ENCODE measurements around the gene SLC25A28. TPM values are rescaled to one million over a fixed set of nuclear protein-coding genes. Genes with fewer than 3 reads are reported as not detected.

Gene SLC25A28
- total and polyA plus RNA-seq, 8 donors, result 32.5 to 55.8 (median 49.3) TPM

DNA sequence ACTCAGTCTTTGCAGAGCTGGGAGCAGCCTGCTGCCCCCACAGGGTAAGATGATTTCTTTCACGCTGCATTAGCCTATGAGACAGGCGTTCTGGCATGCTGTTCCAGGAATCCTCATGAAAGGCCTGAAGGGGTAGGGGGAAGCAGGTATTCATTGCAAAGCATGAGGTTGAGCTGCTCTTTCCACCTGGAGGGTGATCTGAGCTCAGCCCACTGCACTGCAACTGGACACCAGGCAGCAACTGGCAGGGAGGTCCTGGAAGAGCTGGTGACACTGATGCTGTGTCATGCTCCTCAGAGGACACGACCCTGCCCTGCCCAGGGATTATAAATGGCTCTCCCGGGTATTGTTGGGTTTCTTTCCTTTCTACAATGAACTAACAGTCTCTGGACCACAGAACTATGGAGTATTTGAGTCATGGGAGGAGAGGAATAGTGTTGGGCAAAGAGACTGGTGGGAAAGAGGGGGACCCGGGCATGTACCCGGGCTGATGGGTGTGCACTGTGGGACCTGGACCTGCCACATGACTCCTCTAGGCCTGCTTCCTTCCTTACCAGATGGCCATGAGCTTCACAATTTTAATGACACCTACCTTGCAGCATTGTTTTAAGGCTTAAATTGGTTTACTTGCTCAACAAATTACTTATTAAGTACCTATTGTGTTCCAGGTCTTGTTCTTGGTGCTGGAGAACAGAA is 24.3 kb downstream of the SLC25A28 start:
- ATAC-seq (no peak), DNase-seq (no peak)
- H3K27ac ChIP-seq, result no peak overlapping the region
- H3K4me3 ChIP-seq, result no peak overlapping the region
- no peaks in the 10 kb centered on the region for H3K36me3 ChIP-seq
- TF ChIP-seq, protein P1, sequence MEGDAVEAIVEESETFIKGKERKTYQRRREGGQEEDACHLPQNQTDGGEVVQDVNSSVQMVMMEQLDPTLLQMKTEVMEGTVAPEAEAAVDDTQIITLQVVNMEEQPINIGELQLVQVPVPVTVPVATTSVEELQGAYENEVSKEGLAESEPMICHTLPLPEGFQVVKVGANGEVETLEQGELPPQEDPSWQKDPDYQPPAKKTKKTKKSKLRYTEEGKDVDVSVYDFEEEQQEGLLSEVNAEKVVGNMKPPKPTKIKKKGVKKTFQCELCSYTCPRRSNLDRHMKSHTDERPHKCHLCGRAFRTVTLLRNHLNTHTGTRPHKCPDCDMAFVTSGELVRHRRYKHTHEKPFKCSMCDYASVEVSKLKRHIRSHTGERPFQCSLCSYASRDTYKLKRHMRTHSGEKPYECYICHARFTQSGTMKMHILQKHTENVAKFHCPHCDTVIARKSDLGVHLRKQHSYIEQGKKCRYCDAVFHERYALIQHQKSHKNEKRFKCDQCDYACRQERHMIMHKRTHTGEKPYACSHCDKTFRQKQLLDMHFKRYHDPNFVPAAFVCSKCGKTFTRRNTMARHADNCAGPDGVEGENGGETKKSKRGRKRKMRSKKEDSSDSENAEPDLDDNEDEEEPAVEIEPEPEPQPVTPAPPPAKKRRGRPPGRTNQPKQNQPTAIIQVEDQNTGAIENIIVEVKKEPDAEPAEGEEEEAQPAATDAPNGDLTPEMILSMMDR (IDR thresholded peaks at IDR 0.05), result no peak
- no peaks in the 10 kb centered on the region for H3K9me3 ChIP-seq
- no peaks in the 10 kb centered on the region for H3K4me1 ChIP-seq
- H3K27me3 ChIP-seq, result no peaks in the 10 kb centered on the region
- intact Hi-C loops (cut with DNase I), result no loop called here

DNA sequence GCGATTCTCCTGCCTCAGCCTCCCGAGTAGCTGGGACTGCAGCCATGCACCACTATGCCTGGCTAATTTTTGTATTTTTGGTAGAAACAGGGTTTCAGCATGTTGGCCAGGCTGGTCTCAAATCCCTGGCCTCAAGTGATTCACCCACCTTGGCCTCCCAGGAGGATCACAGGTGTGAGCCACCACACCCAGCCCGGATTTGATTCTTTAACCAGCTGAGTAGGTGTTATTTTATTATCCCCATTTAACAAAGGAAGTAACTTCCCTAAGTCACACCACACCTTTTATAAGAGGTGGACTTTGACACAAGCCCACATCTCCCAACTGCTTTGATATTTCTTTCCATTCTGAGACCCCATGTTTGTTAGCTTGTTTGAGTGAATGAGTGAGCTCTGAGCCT is 25.0 kb downstream of the SLC25A28 start:
- no peak overlapping the region for H3K27ac ChIP-seq
- no peak overlapping the region for H3K4me3 ChIP-seq
- TF ChIP-seq, protein P1 (IDR thresholded peaks at IDR 0.05), result no peak
- no peaks in the 10 kb centered on the region for H3K9me3 ChIP-seq
- no peak for DNase-seq
- intact Hi-C loops (cut with DNase I), result no loop called here
- H3K4me1 ChIP-seq, result no peaks in the 10 kb centered on the region
- ATAC-seq, result no peak
- no peaks in the 10 kb centered on the region for H3K27me3 ChIP-seq
- no peaks in the 10 kb centered on the region for H3K36me3 ChIP-seq

DNA sequence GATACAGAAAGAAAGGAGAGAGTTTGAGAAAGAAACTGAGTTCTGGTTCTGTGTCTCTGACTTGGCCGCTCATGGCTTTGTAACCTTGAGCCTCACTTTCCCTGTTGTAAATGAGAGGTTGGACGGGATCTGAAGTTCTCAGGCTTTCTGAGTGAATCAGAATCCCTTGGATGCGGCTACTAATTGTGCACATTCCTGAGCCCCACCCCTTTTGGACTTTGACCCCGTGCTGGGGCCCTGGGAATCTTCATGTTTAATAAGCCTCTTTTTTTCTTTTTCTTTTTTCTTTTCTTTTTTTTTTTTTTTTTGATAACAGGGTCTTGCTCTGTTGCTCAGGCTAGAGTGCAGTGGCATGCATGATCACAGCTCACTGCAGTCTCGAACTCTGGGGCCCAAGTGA is 26.9 kb downstream of the SLC25A28 start:
- no peak for ATAC-seq
- TF ChIP-seq, protein P1 (IDR thresholded peaks at IDR 0.05), result no peak
- Histone ChIP-seq H3K9me3 (no peaks in the 10 kb centered on the region), H3K27ac (no peak overlapping the region), H3K4me3 (no peak overlapping the region), H3K27me3 (no peaks in the 10 kb centered on the region), H3K4me1 (no peaks in the 10 kb centered on the region), H3K36me3 (no peaks in the 10 kb centered on the region)
- intact Hi-C loops (cut with DNase I), result no loop called here
- no peak for DNase-seq

DNA sequence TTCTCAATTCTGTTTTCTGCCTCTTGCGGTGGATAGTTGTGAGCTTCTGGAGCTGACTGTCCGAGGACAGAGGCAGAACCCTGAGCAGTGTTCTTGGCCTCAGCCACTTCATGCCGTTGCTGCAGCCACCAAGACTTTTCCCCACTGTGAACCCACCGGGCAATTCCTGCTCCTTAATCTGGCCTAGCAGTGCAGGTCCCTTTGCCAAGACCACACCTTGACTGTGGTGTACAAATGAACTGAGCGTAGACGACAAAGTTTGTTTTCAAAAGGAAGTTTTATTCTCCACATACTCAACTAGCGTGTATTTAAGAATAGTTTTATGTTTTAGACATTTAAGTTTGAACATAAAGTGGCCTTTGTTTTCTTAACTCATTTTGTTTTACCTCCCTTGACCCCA is 29.4 kb downstream of the SLC25A28 start:
- DNase-seq, result no peak
- TF ChIP-seq, protein P1 (IDR thresholded peaks at IDR 0.05), result no peak
- ATAC-seq, result no peak

DNA sequence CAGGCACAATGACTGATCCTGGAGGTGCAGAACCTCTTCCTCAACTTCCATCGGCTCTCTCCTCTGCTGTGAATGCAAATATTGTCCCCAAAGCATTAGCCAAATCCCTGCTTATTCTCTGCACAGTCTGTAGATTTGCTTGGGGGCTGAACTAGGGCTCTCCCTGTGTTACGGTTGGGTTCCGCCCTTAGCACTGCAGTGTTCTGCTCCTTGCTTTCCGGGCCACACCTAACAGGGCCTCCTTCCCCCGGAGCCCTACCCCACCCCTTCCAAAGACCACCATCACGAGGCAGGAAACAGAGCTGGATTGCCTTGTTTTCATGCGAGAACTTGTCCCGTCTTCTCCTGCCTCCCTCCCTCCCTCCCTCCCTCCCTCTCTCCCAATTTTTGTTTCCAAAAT is 36.6 kb downstream of the SLC25A28 start:
- peaks cover 0 to 8% of the 10 kb centered on the region in 2 donors for H3K27me3 ChIP-seq
- TF ChIP-seq, protein P1 (IDR thresholded peaks at IDR 0.05), result no peak
- no peak for DNase-seq
- intact Hi-C loops (cut with DNase I), result no loop called here
- H3K36me3 ChIP-seq, result no peaks in the 10 kb centered on the region
- ATAC-seq, result no peak
- no peaks in the 10 kb centered on the region for H3K9me3 ChIP-seq
- H3K27ac ChIP-seq, result no peak overlapping the region
- no peaks in the 10 kb centered on the region for H3K4me1 ChIP-seq
- H3K4me3 ChIP-seq, result no peak overlapping the region

More for the DNA sequence above, 29.4 kb downstream of the SLC25A28 start:
- Histone ChIP-seq H3K27ac (no peak overlapping the region), H3K27me3 (no peaks in the 10 kb centered on the region), H3K4me1 (no peaks in the 10 kb centered on the region), H3K4me3 (no peak overlapping the region), H3K9me3 (no peaks in the 10 kb centered on the region), H3K36me3 (no peaks in the 10 kb centered on the region)
- intact Hi-C loops (cut with DNase I), result no loop called here

Data from left lung (tissue), 10 donors.